ENCODE results near the gene USF3.

GRCh38 chr3:113695786-113696645, at the start of gene USF3:
- TF ChIP-seq POLR2A (IDR thresholded peaks at IDR 0.05) (no peak), CTCF (IDR thresholded peaks at IDR 0.05) (no peak), POLR2AphosphoS5 (IDR thresholded peaks at IDR 0.05) (peak in 1 of 3 donors; percentile 25)

All from stomach (tissue), 4 donors.